HEK293 (cell line): Measurements from ENCODE around the gene ELMO1.

ENCODE experiments used
- CTCF ChIA-PET: fragments of 350-600 bp; formaldehyde crosslinking; extraction: SDS; loops from one replicate; lab custom pipeline; 2021; ENCODE audit warnings: antibody characterized with exemption; lab: Yijun Ruan, JAX
- POLR2A ChIA-PET: fragments of 300-600 bp; formaldehyde crosslinking; extraction: SDS; loops from one replicate; lab custom pipeline; 2020; ENCODE audit warnings: antibody characterized with exemption, inconsistent platforms; lab: Yijun Ruan, JAX
- H3K27ac ChIP-seq: fragments of 200-500 bp; sonication (Bioruptor generic); 2 replicates; pipeline ENCODE4 v1.5.1; 2014; ENCODE audit warnings: low read depth, low read length, control low read depth, inconsistent platforms; ENCODE audit errors: extremely low read depth
- H3K36me3 ChIP-seq, 2 experiments: fragments of 200-500 bp in 1 of 2; sonication (Bioruptor generic) in 1 of 2; 1 replicate in 1 of 2; 2 replicates in 1 of 2; pipeline ENCODE4 v1.5.1; 2014 to 2017; ENCODE audit warnings: inconsistent platforms in 2 of 2, low read length in 2 of 2; ENCODE audit not compliant: control insufficient read depth in 2 of 2, insufficient read depth in 1 of 2
- H3K4me1 ChIP-seq: fragments of 200-500 bp; sonication (Bioruptor generic); 2 replicates; pipeline ENCODE4 v1.5.1; 2014; ENCODE audit warnings: mild to moderate bottlenecking, low read length, inconsistent platforms; ENCODE audit not compliant: control insufficient read depth, insufficient read depth
- H3K4me3 ChIP-seq: 2 replicates; pipeline ENCODE4 v1.5.1; 2011; ENCODE audit warnings: low read depth, mild to moderate bottlenecking, control low read depth, low read length, moderate library complexity
- H3K9me3 ChIP-seq: fragments of 200-500 bp; sonication (Bioruptor generic); 2 replicates; pipeline ENCODE4 v1.5.1; 2014; ENCODE audit warnings: low read depth, low read length, inconsistent platforms; ENCODE audit not compliant: control insufficient read depth, insufficient read depth
- KLF10 ChIP-seq: fragments of 450-650 bp; IDR thresholded peaks from 2 replicates; pipeline ENCODE4 v1.5.1; 2018; ENCODE audit warnings: missing biosample characterization, mild to moderate bottlenecking, missing genetic modification characterization
- PRDM4 ChIP-seq: fragments of 450-650 bp; formaldehyde crosslinking; IDR thresholded peaks from 2 replicates; pipeline ENCODE4 v1.5.1; 2017; ENCODE audit warnings: missing biosample characterization, missing genetic modification characterization
- SCRT1 ChIP-seq: fragments of 450-650 bp; formaldehyde crosslinking; IDR thresholded peaks from 2 replicates; pipeline ENCODE4 v1.5.1; 2016; ENCODE audit warnings: missing biosample characterization, missing genetic modification characterization, borderline replicate concordance
- ZBTB11 ChIP-seq: fragments of 450-650 bp; formaldehyde crosslinking; conservative IDR thresholded peaks from 2 replicates; pipeline ENCODE4 v1.5.1; 2016; ENCODE audit warnings: low read depth, missing biosample characterization, missing genetic modification characterization
- ZFP69B ChIP-seq: fragments of 450-650 bp; formaldehyde crosslinking; IDR thresholded peaks from 2 replicates; pipeline ENCODE4 v1.5.1; 2016; ENCODE audit warnings: missing biosample characterization, missing genetic modification characterization
- ZNF148 ChIP-seq: fragments of 450-650 bp; formaldehyde crosslinking; IDR thresholded peaks from 2 replicates; pipeline ENCODE4 v1.5.0; 2017; ENCODE audit warnings: missing biosample characterization, missing genetic modification characterization, borderline replicate concordance
- ZNF19 ChIP-seq: fragments of 450-650 bp; formaldehyde crosslinking; IDR thresholded peaks from 2 replicates; pipeline ENCODE4; 2016; ENCODE audit warnings: missing biosample characterization, missing genetic modification characterization, low read depth
- ZNF2 ChIP-seq: fragments of 450-650 bp; formaldehyde crosslinking; IDR thresholded peaks from 2 replicates; pipeline ENCODE4 v1.5.1; 2016; ENCODE audit warnings: missing biosample characterization, missing genetic modification characterization
- ZNF324 ChIP-seq: fragments of 450-650 bp; formaldehyde crosslinking; IDR thresholded peaks from 2 replicates; pipeline ENCODE4 v1.5.1; 2016; ENCODE audit warnings: missing biosample characterization, missing genetic modification characterization
- ZNF549 ChIP-seq: fragments of 450-650 bp; IDR thresholded peaks from 2 replicates; pipeline ENCODE4 v1.5.1; 2018; ENCODE audit warnings: missing biosample characterization, missing genetic modification characterization, mild to moderate bottlenecking, inconsistent platforms, moderate library complexity
- ZNF670 ChIP-seq: fragments of 450-650 bp; formaldehyde crosslinking; IDR thresholded peaks from 2 replicates; pipeline ENCODE4 v1.5.1; 2016; ENCODE audit warnings: missing biosample characterization, missing genetic modification characterization, low read depth
- ZNF692 ChIP-seq: fragments of 450-650 bp; formaldehyde crosslinking; IDR thresholded peaks from 2 replicates; pipeline ENCODE4 v1.5.1; 2016; ENCODE audit warnings: missing biosample characterization, missing genetic modification characterization
- ZNF776 ChIP-seq: fragments of 450-650 bp; formaldehyde crosslinking; IDR thresholded peaks from 2 replicates; pipeline ENCODE4 v1.5.0; 2017; ENCODE audit warnings: missing biosample characterization, missing genetic modification characterization, borderline replicate concordance
- ZXDB ChIP-seq: fragments of 450-650 bp; formaldehyde crosslinking; IDR thresholded peaks from 2 replicates; pipeline ENCODE4 v1.5.1; 2016; ENCODE audit warnings: missing biosample characterization, missing genetic modification characterization

ELMO1 gene

GRCh38 chr7:37098762-37099161 lies 349.9 kb downstream of the ELMO1 start:
- Histone ChIP-seq H3K36me3 (no peaks in the 10 kb centered on the region), H3K9me3 (no peaks in the 10 kb centered on the region), H3K4me1 (no peaks in the 10 kb centered on the region), H3K4me3 (no peak overlapping the region), H3K27ac (no peak overlapping the region)
- TF ChIP-seq ZXDB (tag by site-specific recombination): no peak
- TF ChIP-seq ZNF148: no peak
- no peak for TF ChIP-seq ZNF2 (tag by site-specific recombination)
- TF ChIP-seq ZFP69B (tag by site-specific recombination): no peak
- no peak for TF ChIP-seq PRDM4 (tag by site-specific recombination)
- TF ChIP-seq ZNF19: no peak
- TF ChIP-seq SCRT1 (tag by site-specific recombination): no peak
- TF ChIP-seq ZNF670 (tag by site-specific recombination): no peak
- TF ChIP-seq ZNF324 (tag by site-specific recombination): no peak
- no peak for TF ChIP-seq ZNF549 (tag by site-specific recombination)
- TF ChIP-seq ZNF692 (tag by site-specific recombination): no peak
- ChIA-PET POLR2A (no interaction called here), CTCF (no interaction called here)

GRCh38 chr7:37097983-37098382 lies 350.7 kb downstream of the ELMO1 start:
- Histone ChIP-seq H3K36me3 (no peaks in the 10 kb centered on the region), H3K27ac (no peak overlapping the region), H3K9me3 (no peaks in the 10 kb centered on the region), H3K4me3 (no peak overlapping the region), H3K4me1 (no peaks in the 10 kb centered on the region)
- ChIA-PET POLR2A (no interaction called here), CTCF (interaction anchor here (0.6 to 0.7 kb wide), 2 partner anchors 38 to 74 kb away, joined by 3 read pairs; no protein-coding TSS in a partner anchor)
- TF ChIP-seq ZBTB11 (no peak), ZNF776 (tag by site-specific recombination) (no peak), KLF10 (tag by site-specific recombination) (no peak)
